NCI-H526 treated with DMSO at 0.1 percent for 48 hours (cell line): ENCODE results near the gene RAB11FIP4.

ENCODE experiments used
- DNase-seq: peaks from one replicate; lab custom pipeline; 2025; lab: John Stamatoyannopoulos, UW

RAB11FIP4 gene

DNA sequence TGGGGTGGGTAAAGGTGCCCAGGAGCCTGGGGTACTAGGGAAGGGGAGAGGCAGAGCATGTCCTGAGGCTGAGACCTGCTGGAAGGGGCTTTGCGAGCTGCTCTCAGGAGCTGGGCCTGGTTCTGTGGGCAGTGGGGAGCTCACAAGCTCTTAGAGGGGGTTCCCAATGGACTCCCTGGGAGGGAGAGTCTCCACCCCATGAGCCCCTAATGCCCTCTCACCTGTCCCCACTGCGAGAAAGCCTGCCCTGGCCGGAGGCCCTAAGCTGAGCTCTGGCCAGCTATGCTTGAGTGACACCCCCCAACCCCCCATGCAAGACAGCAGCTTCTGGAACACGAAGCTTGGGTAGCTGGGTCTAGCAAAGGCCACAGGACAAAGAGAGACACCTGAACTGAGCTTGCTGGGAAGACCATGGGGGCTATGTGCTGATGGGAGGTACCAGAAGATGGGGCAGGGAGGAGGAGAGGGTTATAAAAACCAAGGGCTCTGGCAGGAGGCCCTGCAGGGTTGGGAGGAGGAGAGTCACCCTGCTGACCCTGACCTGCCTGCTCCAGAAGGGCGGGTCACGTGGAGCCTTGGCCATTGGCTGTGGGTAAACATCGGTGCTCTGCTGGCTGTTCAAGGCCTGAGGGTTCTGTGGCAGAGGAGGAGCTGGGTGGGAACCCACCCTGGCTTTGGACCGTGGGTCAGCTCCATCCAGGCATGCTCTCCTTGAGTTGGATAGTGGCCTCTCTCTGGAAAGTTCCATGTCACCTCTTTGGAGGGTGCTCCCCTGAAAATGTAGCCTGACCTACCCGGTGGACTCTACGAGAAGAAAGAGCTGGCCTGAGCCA is 106.7 kb downstream of the RAB11FIP4 start:
- DNase-seq = no peak

GRCh38 chr17:31499771-31500554 is 108.5 kb downstream of the RAB11FIP4 start:
- peak; percentile 48 for DNase-seq

- DNase-seq = no peak
Observed at GRCh38 chr17:31506517-31506916, 115.0 kb downstream of the RAB11FIP4 start.

- DNase-seq = no peak
Observed at GRCh38 chr17:31508288-31509094, 117.0 kb downstream of the RAB11FIP4 start.

DNA sequence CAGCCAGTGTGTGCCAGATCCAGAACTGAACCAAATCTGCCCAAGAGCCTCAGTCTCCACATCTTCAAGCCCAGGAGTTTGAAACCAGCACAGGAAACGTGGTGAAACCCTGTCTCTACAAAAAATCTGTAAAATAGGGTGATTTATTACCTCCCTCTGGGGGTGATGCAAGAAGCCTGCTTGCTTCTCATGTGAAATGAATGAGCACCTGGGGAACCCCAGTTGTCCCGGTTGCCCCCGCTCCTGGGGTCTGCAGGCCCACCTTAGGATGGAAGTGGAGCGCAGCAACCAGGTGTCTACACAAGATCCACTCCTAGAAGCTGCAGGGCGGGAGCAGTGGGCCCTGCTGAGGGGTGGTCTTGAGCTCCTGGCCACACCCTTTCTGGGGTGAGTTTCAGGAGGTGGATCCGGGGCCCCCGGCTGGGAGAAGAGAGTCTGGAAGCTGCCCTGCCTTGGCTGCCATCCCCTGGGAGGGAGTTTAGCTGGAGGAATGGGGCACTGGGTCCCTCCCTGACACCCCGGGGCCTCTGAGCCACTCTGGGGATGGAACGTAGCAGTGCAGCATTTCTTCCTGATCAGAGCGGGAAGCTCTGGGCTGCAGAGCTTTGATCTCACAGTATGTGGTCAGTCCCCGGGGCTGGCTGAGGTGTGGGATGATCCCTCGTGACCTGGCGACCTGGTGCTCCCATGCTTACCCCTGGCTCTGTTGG is 117.8 kb downstream of the RAB11FIP4 start:
- no peak for DNase-seq

DNA sequence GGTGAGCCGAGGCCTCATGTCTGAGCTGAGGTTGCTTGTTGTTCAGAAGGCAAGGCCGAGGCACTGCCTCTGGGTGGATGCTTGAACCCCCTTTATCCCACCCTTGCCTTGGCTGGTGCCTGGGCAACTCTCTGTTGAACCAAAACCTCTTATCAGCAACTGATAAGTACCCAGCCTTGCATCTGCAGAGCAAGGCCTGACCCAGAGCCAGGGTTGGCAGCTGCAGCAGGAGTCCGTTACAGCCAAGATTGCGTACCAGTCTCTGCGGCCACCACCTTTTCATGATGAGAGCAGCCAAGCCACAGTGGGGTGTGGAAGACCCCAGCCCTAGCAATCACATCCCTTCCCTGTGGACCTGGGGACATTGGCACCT is 118.3 kb downstream of the RAB11FIP4 start:
- DNase-seq = no peak

- no peak for DNase-seq
Observed at GRCh38 chr17:31510308-31511194, 119.1 kb downstream of the RAB11FIP4 start.

DNA sequence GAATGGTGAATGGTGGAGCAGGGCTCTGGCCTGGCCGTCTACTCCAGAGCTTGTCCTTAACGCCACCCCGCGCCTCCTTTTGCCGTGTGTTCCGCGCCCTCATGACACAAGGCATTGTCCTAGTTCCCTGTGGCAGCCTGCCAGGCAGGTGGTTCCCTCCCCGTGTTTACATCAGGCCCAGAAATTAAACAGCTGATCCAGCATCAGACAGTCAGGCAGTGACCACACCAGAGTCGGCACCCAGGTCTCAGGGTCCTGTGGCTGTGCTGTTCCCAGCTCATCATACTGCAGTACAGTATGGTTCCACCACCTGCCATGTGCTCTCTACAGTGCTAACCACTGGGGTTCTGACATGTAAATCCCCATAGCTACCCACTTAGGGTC is 119.7 kb downstream of the RAB11FIP4 start:
- no peak for DNase-seq

GRCh38 chr17:31511580-31511979 is 120.1 kb downstream of the RAB11FIP4 start:
- DNase-seq = no peak

DNA sequence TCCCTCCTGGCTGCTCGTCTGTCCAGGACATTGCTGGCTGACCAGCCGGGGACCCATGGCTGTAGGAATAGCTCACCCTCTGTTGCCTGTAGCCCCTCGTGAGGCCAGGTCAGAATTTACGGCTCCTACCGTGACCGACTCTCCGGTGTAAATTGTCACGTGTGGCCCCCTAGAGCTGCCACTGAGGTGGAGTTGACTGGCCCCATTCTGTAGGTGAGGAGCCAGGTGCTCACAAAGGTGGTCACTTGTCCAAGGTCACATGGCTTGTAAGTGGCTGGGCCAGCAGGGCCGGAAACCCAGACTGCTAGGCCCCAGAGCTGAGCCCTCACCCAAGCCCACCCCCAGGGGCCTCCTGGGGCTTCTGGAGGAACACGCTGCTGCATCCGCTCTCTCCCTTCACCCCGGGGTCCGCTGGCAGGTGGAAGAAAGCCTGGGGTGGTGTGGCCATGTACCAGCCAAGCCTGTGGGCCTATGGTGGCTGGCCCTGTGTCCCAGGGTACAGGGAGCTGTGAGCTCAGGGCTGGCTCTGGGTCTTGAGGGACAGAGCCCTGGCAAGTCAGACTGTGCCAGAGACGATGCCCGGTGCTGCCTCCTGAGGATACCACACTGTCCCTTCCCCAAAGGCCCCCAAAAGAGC is 120.7 kb downstream of the RAB11FIP4 start:
- DNase-seq = no peak

DNA sequence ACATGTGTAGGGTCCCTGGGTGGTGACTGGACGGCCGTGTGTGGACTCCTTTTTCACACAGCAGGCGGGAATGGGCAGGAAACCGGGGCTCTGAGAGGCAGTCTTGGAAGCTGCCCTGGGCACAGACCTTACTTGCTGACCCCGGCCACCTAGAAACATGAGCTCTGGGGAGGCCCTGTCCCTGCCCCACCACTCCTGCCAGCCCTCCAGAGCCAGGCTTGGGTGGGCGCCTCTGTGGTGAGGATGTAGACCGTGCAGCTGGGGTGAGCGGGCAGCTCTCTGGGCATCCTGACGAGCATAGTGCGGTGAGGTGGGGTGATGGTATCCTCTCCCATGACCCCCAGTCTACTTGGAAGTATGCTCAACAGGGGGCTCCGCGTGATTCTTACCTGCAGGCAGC is 121.3 kb downstream of the RAB11FIP4 start:
- DNase-seq = no peak

DNA sequence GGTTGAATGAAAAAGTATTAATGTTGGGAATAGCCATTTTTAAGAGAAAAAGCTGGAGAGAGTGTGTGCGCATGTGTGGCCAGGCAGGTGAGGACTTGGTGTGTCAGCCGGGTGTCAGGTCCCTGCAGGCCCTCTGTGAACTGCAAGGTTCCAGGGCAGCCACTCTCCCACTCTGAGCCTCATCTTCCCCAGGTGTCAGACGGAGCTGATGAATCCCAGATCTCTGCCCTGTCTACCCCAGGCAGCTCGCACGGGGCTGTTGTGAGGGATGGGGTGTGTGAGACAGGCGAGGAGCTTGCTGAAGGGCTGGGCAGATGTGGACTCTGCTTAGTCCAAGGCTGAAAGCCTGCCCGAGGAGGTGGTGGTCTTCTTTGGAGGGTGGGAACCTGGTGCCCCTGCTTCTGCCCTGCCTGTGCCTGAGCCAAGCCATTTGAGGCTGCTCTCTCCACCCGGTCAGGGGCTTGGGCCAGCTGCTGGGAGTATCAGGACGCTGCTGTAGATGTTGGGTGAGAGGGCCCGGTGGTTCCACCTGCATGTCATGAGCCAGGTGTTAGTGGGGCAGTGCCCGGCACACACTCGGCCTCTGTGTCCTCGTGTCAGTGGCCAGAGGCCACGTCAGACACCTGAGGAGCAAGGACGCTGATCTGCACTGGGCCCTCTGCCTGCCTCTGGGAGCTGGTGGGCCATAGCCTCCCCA is 122.4 kb downstream of the RAB11FIP4 start:
- DNase-seq = no peak

DNA sequence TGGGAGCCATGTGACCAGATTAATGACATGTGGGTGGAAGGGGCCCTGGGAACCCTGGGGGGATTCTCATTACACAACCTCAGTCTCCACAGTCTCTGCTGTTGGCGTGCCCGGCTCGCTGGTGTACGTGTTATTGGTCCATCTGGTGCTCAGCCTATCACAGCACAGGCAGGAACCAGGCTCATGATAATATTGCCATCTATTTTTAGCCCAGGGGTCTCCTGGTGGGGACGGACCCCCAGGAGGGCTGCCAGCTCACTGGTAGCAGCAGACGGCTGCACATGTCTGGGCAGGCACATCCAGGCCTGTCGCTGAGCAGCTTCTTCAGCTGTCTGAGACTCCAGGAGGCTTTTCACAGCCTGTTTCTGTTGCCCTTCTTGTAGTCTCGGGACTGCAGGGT is 123.8 kb downstream of the RAB11FIP4 start:
- no peak for DNase-seq

- DNase-seq = peak; percentile 20
Observed at GRCh38 chr17:31517524-31517923, 126.0 kb downstream of the RAB11FIP4 start.

DNA sequence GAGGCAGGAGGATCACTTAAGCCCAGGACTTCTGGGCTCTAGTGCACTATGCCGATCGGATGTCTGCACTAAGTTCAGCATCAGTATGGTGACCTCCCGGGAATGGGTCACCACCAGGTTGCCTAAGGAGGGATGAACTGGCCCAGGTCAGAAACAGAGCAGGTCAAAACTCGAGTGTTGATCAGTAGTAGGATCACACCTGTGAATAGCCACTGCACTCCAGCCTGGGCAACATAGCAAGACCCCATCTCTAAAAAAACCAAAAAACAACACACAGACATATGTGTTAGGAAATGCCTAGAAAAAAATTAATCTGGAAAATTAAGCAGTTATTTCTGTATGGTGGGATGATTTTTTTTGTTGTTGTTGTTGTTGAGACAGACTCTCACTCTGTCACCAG is 127.0 kb downstream of the RAB11FIP4 start:
- no peak for DNase-seq

DNA sequence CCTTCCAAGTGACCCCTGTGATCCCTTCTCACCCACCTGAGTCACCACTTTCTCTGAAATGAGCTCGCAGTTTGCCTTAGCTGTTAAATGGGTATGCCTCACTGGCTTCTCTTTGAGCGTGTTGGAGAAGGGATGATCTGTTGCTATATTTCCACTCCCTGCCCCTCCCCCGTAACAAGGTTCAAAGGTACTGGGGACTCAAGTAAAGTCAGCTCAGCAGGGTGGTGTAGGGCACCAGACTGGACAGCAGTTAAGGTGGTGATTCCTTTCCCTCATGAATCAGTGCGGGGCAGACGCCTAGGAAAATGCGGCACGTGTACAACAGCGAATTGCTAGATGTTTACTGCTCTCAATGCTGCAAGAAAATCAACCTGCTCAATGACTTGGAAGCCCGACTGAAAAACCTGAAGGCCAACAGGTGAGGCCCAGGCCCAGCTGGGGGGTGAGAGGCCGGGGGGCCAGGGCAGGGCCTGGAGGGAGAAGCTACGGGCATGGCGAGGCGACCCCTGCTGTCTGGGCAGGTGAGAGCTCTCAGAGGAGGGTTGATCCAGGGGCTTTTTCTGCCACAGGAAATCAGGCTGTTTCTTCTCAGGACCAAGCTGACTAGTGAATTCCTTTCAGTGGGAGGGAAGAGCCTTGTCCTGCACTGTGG is 130.3 kb downstream of the RAB11FIP4 start:
- DNase-seq = no peak

- no peak for DNase-seq
Observed at GRCh38 chr17:31522284-31522931, 130.9 kb downstream of the RAB11FIP4 start.

DNA sequence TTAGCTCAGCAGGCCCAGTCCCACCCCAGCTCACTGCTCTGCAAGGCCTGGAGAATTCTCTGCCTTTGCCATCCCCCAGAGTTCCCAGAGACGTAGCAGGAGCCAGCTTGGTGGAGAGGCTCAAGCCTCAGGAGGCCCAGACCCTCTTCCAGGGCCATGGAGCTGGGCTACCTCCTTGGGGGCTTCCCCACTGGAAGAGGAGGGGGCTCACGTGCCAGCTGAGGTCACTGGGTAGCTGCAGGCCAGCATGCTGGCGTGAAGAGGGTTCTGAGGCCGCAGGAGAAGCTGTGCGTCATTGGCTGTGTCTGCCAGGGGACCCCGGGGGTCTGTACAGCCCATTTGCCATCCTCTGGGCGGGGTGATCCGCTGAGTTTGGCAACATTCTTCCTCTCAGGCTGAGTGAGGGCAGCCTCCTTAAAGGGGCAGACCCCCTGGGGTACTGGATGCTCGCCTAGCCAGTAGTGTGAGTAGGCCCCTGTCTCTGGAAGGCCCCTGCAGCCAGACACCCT is 131.6 kb downstream of the RAB11FIP4 start:
- no peak for DNase-seq
